DMS79 (cell line): ENCODE measurements around the gene MORN4.
"Not testable (repeated sequence)": the region's sequence is repeated elsewhere in the genome, so short reads cannot be mapped to it uniquely, and the experiment has no call there.

Experiments
- DNase-seq: peaks from one replicate; lab custom pipeline; 2025; lab: John Stamatoyannopoulos, UW

The MORN4 gene

GRCh38 chr10:97596101-97597082 lies 36.9 kb downstream of the MORN4 start:
- no peak for DNase-seq

- DNase-seq = no peak
These were observed 39.9 kb downstream of the MORN4 start for GRCh38 chr10:97593421-97593820.

GRCh38 chr10:97590748-97591495 lies 42.4 kb downstream of the MORN4 start:
- no peak for DNase-seq

GRCh38 chr10:97590082-97590747 lies 43.1 kb downstream of the MORN4 start:
- no peak for DNase-seq

GRCh38 chr10:97589479-97589878 lies 43.8 kb downstream of the MORN4 start, which contains the start of gene C10orf62:
Gene C10orf62, plus strand, starts transcription at chr10:97589721. Its CDS starts 177 bp downstream, at chr10:97589898.
- DNase-seq = no peak

GRCh38 chr10:97587183-97587582 lies 46.1 kb downstream of the MORN4 start:
- no peak for DNase-seq

- DNase-seq = no peak
These were observed 47.9 kb downstream of the MORN4 start for GRCh38 chr10:97585439-97585811.

GRCh38 chr10:97584798-97585438 lies 48.4 kb downstream of the MORN4 start:
- DNase-seq = no peak

- no peak for DNase-seq
These were observed 49.1 kb downstream of the MORN4 start, which contains the start of gene HOGA1 for GRCh38 chr10:97584060-97584797. Gene HOGA1, plus strand, starts transcription at chr10:97584389. Its CDS starts 315 bp downstream, at chr10:97584704.

GRCh38 chr10:97583476-97583875 lies 49.8 kb downstream of the MORN4 start:
- no peak for DNase-seq

GRCh38 chr10:97582169-97582568 lies 51.1 kb downstream of the MORN4 start:
- no peak for DNase-seq

- DNase-seq = no peak
These were observed 52.6 kb downstream of the MORN4 start for GRCh38 chr10:97580421-97581367.

- DNase-seq = no peak
These were observed 55.0 kb downstream of the MORN4 start for GRCh38 chr10:97578171-97578844.

GRCh38 chr10:97577701-97578100 lies 55.6 kb downstream of the MORN4 start:
- no peak for DNase-seq

- DNase-seq = not testable (repeated sequence)
These were observed 56.8 kb downstream of the MORN4 start for GRCh38 chr10:97576487-97576886.

- no peak for DNase-seq
These were observed 58.1 kb downstream of the MORN4 start for GRCh38 chr10:97575127-97575668.

- DNase-seq = peak; percentile 48
These were observed 58.8 kb downstream of the MORN4 start for GRCh38 chr10:97574374-97575126.

- no peak for DNase-seq
These were observed 59.6 kb downstream of the MORN4 start for GRCh38 chr10:97573672-97574071.
